WERI-Rb-1 (cell line): ENCODE measurements around the gene CMTR1.

Experiments
- DNase-seq: peaks from one replicate; pipeline ENCODE4 v3.0.0-alpha.2; 2020
- H3K27ac ChIP-seq: fragments of 250-450 bp; sonication (Bioruptor Pico); 2 replicates; pipeline ENCODE4 v1.5.1; 2020; ENCODE audit warnings: mild to moderate bottlenecking, moderate library complexity
- H3K27me3 ChIP-seq: fragments of 250-450 bp; sonication (Bioruptor Pico); 2 replicates; pipeline ENCODE4 v1.5.1; 2021; ENCODE audit warnings: mild to moderate bottlenecking, low read depth, moderate library complexity; ENCODE audit not compliant: insufficient read depth, severe bottlenecking
- H3K36me3 ChIP-seq: fragments of 250-450 bp; sonication (Bioruptor Pico); 2 replicates; pipeline ENCODE4 v1.5.1; 2020; ENCODE audit warnings: mild to moderate bottlenecking, moderate library complexity
- H3K4me3 ChIP-seq: 2 replicates; pipeline ENCODE4 v1.5.1; 2011; ENCODE audit warnings: low read depth, mild to moderate bottlenecking, control low read depth, low read length
- H3K9me3 ChIP-seq: fragments of 250-450 bp; sonication (Bioruptor Pico); 2 replicates; pipeline ENCODE4 v1.5.1; 2021; ENCODE audit warnings: mild to moderate bottlenecking, moderate library complexity; ENCODE audit not compliant: severe bottlenecking
- CTCF ChIP-seq: IDR thresholded peaks from 2 replicates; pipeline ENCODE4 v1.5.1; 2011; ENCODE audit warnings: low read depth, mild to moderate bottlenecking, control low read depth, inconsistent platforms, low read length

The CMTR1 gene

GRCh38 chr6:37501632-37502491, 68.8 kb downstream of the CMTR1 start:
- Histone ChIP-seq H3K27me3 (no peaks in the 10 kb centered on the region), H3K4me3 (no peak overlapping the region), H3K27ac (no peak overlapping the region), H3K9me3 (peaks cover 7% of the 10 kb centered on the region), H3K36me3 (no peaks in the 10 kb centered on the region)
- DNase-seq: no peak
- no peak for TF ChIP-seq CTCF

- no peak overlapping the region for H3K27ac ChIP-seq
- H3K9me3 ChIP-seq: peaks cover 7% of the 10 kb centered on the region
- no peak for DNase-seq
- H3K36me3 ChIP-seq: no peaks in the 10 kb centered on the region
- no peak for TF ChIP-seq CTCF
- H3K27me3 ChIP-seq: no peaks in the 10 kb centered on the region
- no peak overlapping the region for H3K4me3 ChIP-seq
Measured at GRCh38 chr6:37502703-37503291, 69.8 kb downstream of the CMTR1 start.

- H3K9me3 ChIP-seq: peaks cover 7% of the 10 kb centered on the region
- no peaks in the 10 kb centered on the region for H3K27me3 ChIP-seq
- no peaks in the 10 kb centered on the region for H3K36me3 ChIP-seq
- TF ChIP-seq CTCF: no peak
- no peak overlapping the region for H3K4me3 ChIP-seq
- no peak overlapping the region for H3K27ac ChIP-seq
- DNase-seq: no peak
Measured at GRCh38 chr6:37503309-37503965, 70.4 kb downstream of the CMTR1 start.

DNA sequence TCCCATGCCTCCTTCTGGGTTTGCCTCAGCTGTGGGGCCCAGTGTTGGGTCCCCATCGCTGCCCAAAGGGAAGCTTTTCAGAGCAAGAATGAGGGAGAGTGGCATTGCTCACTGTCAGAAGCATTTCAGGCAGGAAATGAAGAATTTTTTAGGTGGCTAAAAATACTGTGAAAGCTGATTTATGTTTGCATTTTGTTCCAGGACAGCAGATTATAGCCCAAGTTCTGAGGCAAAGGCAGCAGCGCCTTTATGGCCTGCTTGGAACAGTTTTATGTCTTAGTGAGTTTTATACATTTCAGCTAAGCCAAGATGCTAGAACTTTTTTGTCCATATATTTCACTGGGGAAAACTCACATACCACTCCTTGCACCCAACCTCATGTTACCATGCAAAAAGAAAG, 71.0 kb downstream of the CMTR1 start:
- no peaks in the 10 kb centered on the region for H3K27me3 ChIP-seq
- H3K4me3 ChIP-seq: no peak overlapping the region
- no peak for TF ChIP-seq CTCF
- H3K36me3 ChIP-seq: no peaks in the 10 kb centered on the region
- no peak for DNase-seq
- peaks cover 7% of the 10 kb centered on the region for H3K9me3 ChIP-seq
- no peak overlapping the region for H3K27ac ChIP-seq

- Histone ChIP-seq H3K4me3 (no peak overlapping the region), H3K36me3 (no peaks in the 10 kb centered on the region), H3K27me3 (no peaks in the 10 kb centered on the region), H3K27ac (no peak overlapping the region), H3K9me3 (no peaks in the 10 kb centered on the region)
- no peak for TF ChIP-seq CTCF
- no peak for DNase-seq
Measured at GRCh38 chr6:37506479-37506878, 73.5 kb downstream of the CMTR1 start.
